ENCODE results near the gene MYO15A.

The MYO15A gene

GRCh38 chr17:18156976-18157280 is 48.4 kb downstream of the MYO15A start:
- no peak for DNase-seq (ENCODE audit: low read depth in 3 of 3)

GRCh38 chr17:18157354-18157985 is 48.9 kb downstream of the MYO15A start:
- DNase-seq (ENCODE audit: low read depth in 3 of 3), result no peak

GRCh38 chr17:18158022-18158600 is 49.6 kb downstream of the MYO15A start:
- peak; percentile 86 to 93 (median 92) for DNase-seq (ENCODE audit: low read depth in 3 of 3)

GRCh38 chr17:18159551-18160120 is 51.1 kb downstream of the MYO15A start:
- no peak for DNase-seq (ENCODE audit: low read depth in 3 of 3)

DNA sequence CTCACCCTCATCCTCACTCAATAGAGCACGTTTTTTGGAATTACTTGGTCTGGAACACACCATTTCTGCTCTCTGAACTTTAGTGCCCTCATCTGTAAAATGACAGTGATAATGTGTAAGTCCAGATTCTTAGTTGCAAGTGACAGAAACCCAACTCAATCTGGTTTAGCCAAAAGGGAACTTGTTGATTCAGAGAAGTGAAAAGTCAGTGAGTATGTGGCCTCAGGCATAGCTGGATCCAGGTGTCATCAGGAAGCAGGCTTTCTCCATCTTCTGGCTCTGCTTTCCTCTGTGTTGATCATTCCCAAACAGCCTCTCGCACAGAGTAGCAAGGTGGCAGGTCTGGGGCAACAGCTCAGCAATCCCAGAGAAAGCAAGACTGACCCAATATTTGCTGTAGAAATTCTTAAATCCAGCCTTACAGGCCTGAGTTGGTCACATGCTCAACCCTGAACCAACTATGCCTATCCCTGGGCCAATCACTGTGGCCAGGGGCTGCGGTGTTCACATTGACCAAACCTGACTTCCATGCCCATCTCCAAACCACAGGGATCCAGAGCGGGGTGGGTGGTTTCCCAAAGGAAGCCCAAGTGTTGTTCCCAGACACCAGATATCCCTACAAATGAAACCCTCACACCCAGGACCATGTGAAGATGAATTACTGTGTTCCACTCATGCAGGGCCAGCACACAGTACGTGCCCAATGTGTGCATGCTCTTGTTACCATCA is 51.7 kb downstream of the MYO15A start:
- no peak for DNase-seq (ENCODE audit: low read depth in 3 of 3)

- DNase-seq (ENCODE audit: low read depth in 3 of 3), result no peak
Observed at GRCh38 chr17:18161207-18162145, 52.9 kb downstream of the MYO15A start.

DNA sequence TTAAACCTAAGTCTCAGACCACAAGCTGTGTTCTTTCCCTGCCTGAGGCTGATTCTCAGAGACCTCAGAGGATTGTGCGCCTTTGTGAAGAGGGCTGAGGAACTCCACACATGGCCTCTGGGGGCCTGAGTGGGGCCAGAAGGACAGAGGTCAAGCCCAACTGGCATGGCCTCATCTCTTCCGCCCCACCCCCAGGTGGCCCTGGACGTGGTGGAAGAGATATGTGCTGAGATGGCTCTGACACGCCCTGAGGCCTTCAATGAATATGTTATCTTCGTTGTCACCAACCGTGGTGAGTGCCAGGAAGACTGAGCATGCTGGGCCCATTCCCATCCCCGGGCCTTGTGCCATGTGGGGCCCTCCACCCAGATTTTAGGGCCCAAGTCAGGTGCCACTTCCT is 55.0 kb downstream of the MYO15A start:
- no peak for DNase-seq (ENCODE audit: low read depth in 3 of 3)

- no peak for DNase-seq (ENCODE audit: low read depth in 3 of 3)
Observed at GRCh38 chr17:18166894-18167293, 58.3 kb downstream of the MYO15A start.

- no peak for DNase-seq (ENCODE audit: low read depth in 3 of 3)
Observed at GRCh38 chr17:18167421-18167820, 58.9 kb downstream of the MYO15A start.

DNA sequence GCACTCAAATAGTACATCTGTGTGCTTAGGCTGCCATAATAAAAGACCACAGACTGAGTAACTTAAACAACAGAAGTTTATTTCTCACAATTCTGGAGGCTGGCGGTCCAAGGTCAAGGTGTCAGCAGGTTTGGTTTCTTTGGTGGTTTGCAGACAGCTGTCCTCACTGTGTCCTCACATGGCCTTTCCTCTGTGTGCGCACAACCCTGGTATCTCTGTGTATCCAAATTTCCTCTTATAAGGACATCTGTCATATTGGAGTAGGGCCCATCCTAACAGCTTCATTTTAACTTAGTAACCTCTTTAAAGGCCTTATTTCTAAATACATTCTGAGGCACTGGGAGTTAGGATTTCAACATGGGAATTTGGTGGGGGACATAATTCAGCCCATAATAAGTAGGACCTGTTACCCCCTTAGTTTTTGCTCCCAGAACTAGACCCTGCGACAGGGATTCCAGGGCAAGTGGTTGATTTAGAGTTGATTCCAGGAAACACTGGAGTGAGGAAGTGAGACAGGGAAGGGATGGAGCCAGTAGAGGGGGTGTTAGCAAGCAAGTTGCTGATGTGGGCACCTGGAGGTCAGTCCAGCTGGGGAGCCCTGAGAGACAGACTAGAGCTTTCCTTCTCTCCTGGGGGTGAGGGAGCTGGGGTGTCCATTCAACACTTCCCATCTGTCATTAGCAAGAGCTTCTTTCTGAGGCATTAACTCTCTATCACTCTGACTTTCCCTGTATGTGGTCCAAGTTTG is 64.1 kb downstream of the MYO15A start:
- DNase-seq (ENCODE audit: low read depth in 3 of 3), result no peak

DNA sequence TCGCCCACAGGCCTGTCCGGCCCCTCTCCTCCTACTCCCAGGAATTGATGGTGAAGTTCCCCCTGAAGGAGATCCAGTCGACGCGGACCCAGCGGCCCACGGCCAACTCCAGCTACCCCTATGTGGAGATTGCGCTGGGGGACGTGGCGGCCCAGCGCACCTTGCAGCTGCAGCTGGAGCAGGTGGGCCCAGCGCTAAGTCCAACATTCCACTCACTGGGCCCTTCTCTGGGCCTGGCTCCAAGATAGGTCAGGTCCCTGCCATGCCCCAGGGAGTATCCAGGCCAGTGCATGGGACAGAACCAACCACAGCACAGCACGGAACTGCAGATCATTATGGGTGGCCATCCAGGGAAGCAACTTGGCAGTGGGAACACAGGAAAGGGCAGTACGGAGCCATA is 65.2 kb downstream of the MYO15A start:
- DNase-seq (ENCODE audit: low read depth in 3 of 3), result no peak

- DNase-seq (ENCODE audit: low read depth in 3 of 3), result no peak
Observed at GRCh38 chr17:18176176-18176575, 67.6 kb downstream of the MYO15A start.

GRCh38 chr17:18177133-18177532 is 68.6 kb downstream of the MYO15A start:
- no peak for DNase-seq (ENCODE audit: low read depth in 3 of 3)

DNA sequence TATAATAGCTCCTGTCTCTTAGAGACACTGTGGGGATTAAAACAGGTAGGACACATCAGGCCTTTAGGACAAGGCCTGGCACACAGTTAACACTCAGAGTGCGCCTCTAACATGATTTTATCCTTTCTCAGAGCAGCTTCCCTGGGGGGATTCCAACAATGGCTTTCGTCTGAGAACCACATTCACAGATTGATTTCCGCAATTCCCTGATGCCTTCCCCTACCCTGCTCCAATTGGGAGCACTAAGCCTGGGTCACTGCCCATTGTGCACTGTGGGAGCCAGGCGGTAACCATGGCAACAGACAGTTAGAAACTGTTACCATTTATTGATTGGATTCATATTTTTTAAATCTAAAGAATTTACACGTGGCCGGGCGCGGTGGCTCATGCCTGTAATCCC is 69.2 kb downstream of the MYO15A start:
- DNase-seq (ENCODE audit: low read depth in 3 of 3), result no peak

- DNase-seq (ENCODE audit: low read depth in 3 of 3), result no peak
Observed at GRCh38 chr17:18179196-18179595, 70.6 kb downstream of the MYO15A start.

DNA sequence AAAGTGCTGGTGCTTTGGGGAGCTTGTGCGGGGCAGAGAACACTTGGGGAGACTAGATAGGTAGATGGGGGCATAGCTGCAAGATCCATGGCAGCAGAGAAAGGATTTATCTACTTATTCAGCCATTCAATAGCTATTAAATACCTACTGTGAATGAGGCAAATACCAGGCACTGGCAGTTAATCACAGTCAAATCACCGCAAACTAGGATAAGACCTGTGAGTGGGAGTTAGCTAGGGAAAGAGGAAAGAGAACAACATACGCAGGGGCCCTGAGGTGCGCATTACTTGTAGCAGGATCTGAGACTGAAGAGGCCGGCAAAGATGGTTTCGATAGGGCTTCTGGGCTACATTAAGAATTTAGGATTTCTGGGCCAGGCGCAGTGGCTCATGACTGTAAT is 71.2 kb downstream of the MYO15A start:
- DNase-seq (ENCODE audit: low read depth in 3 of 3), result no peak

- DNase-seq (ENCODE audit: low read depth in 3 of 3), result peak in 1 of 3 experiments; percentile 16
Observed at GRCh38 chr17:18181358-18181757, 72.8 kb downstream of the MYO15A start.

- DNase-seq (ENCODE audit: low read depth in 3 of 3), result no peak
Observed at GRCh38 chr17:18182110-18182977, 73.8 kb downstream of the MYO15A start.

DNA sequence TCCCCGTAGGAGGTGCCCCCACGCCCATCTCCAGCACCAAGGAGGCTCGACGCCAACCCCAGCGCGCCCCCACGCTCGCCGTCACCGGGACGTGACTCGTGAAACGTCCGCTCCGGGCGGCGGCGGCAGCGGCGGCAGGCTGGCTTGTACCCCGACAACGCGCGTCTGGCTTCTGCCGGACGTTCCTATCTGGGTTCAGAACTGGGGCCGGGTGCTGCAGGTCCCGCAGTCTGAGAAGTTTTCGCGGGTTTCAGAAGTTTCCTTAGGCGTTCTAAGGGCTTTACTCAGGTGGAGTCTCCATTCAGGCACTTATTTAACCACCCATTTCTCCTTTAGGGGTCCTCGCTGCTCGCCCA is 74.4 kb downstream of the MYO15A start:
- peak; percentile 71 to 74 (median 72) for DNase-seq (ENCODE audit: low read depth in 3 of 3)

All from stimulated activated CD4-positive, alpha-beta T cell treated with anti-CD3 and anti-CD28 coated beads, TNF-alpha, amount 100 ng/mL, for 4 hours (primary cell).